ENCODE results near the gene HHIPL1. TPM values are rescaled to one million over a fixed set of nuclear protein-coding genes. Genes with fewer than 3 reads are reported as not detected.
"Not testable (repeated sequence)": the region's sequence is repeated elsewhere in the genome, so short reads cannot be mapped to it uniquely, and the experiment has no call there.

Gene HHIPL1
- total RNA-seq, 1 donor from 2014 or later, result 11.9 TPM

DNA sequence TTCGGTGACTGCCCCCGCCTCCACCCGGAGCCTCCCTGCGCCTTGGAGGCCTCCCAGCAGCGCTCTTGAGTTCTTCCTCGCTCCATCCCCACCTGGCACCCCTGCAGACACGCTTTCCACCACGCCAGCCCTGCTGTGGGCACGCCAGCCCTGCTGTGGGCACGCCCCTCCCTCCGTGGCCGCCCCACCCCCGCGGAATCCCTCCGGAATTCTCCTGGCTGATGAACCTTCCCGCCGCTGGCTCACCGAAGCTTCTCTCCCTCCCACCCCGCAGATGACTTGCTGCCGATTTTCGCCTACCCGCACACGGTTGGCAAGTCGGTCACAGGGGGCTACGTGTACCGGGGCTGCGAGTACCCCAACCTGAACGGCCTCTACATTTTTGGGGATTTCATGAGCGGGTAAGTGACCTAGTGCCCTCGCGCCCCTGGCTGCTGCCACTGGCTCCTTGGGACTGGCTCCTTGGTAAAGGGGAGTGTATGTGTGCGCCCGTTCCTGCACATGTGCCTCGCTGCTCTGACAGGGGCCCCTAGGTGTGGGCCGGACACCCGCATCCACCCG is 15.2 kb downstream of the HHIPL1 start:
- Histone ChIP-seq H3K9me3 (no peaks in the 10 kb centered on the region), H3K27me3 (no peaks in the 10 kb centered on the region), H3K27ac (no peak overlapping the region), H3K4me3 (no peak overlapping the region), H3K4me1 (no peaks in the 10 kb centered on the region), H3K36me3 (no peaks in the 10 kb centered on the region)
- TF ChIP-seq, protein P1, sequence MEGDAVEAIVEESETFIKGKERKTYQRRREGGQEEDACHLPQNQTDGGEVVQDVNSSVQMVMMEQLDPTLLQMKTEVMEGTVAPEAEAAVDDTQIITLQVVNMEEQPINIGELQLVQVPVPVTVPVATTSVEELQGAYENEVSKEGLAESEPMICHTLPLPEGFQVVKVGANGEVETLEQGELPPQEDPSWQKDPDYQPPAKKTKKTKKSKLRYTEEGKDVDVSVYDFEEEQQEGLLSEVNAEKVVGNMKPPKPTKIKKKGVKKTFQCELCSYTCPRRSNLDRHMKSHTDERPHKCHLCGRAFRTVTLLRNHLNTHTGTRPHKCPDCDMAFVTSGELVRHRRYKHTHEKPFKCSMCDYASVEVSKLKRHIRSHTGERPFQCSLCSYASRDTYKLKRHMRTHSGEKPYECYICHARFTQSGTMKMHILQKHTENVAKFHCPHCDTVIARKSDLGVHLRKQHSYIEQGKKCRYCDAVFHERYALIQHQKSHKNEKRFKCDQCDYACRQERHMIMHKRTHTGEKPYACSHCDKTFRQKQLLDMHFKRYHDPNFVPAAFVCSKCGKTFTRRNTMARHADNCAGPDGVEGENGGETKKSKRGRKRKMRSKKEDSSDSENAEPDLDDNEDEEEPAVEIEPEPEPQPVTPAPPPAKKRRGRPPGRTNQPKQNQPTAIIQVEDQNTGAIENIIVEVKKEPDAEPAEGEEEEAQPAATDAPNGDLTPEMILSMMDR (IDR thresholded peaks at IDR 0.05), result no peak
- DNase-seq (ENCODE audit: low spot score in 2 of 2), result no peak
- intact Hi-C loops (cut with DNase I), result no loop called here

DNA sequence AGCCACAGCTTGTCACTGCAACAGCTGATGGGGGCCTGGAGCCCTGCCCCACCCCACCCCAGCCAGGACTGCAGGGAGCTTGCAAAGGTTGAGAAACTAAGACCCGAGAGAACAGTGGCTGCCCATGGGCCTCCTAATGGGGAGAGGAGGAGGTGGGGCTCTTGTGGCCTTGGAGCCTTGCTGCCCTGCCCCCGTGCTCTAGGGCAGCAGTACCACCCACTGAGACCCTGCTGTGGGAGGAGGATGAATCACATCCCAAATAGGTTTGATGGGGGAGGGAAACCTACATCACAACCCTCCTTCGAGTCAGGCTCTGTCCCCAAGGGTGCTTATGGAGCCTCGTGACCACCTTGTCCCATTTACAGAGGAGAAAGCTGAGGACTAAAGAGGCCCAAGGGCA is 15.9 kb downstream of the HHIPL1 start:
- no peaks in the 10 kb centered on the region for H3K27me3 ChIP-seq
- intact Hi-C loops (cut with DNase I), result no loop called here
- H3K27ac ChIP-seq, result no peak overlapping the region
- H3K36me3 ChIP-seq, result no peaks in the 10 kb centered on the region
- no peak for DNase-seq (ENCODE audit: low spot score in 2 of 2)
- no peak overlapping the region for H3K4me3 ChIP-seq
- no peaks in the 10 kb centered on the region for H3K9me3 ChIP-seq
- H3K4me1 ChIP-seq, result no peaks in the 10 kb centered on the region
- TF ChIP-seq, protein P1 (IDR thresholded peaks at IDR 0.05), result no peak

DNA sequence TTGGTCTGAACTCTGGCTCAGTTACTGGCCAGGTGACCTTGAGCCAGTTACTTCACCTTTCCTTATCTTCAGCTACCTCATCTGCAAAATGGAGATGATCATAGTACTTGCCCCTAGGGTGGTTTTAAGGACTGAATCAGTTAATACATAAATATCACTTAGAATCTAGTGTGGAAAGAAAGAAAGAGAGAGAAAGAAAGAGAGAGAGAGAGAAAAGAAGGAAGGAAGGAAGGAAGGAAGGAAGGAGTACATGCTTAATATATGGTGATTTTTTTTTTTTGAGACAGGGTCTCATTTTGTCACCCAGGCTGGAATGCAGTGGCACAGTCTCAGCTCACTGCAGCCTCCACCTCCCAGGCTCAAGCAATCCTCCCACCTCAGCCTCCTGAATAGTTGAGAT is 16.3 kb downstream of the HHIPL1 start:
- H3K27me3 ChIP-seq; H3K27ac ChIP-seq; H3K36me3 ChIP-seq; H3K9me3 ChIP-seq; H3K4me1 ChIP-seq; H3K4me3 ChIP-seq; DNase-seq (ENCODE audit: low spot score in 2 of 2); intact Hi-C loops (cut with DNase I): not testable (repeated sequence)

DNA sequence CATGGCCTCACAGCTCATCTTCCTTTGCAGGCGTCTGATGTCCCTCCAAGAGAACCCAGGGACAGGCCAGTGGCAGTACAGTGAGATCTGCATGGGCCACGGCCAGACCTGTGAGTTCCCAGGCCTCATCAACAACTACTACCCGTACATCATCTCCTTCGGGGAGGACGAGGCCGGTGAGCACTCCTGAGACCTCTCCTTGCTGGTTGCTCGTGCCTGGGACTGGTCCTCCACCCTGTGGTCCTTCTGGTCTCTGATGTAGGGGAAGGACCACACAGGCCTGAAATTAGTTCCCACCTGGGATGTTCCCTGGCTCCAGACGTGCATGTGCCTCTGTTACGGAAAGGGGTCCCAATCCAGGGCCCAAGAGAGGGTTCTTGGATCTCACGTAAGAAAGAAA is 17.9 kb downstream of the HHIPL1 start:
- TF ChIP-seq, protein P1 (IDR thresholded peaks at IDR 0.05), result no peak

DNA sequence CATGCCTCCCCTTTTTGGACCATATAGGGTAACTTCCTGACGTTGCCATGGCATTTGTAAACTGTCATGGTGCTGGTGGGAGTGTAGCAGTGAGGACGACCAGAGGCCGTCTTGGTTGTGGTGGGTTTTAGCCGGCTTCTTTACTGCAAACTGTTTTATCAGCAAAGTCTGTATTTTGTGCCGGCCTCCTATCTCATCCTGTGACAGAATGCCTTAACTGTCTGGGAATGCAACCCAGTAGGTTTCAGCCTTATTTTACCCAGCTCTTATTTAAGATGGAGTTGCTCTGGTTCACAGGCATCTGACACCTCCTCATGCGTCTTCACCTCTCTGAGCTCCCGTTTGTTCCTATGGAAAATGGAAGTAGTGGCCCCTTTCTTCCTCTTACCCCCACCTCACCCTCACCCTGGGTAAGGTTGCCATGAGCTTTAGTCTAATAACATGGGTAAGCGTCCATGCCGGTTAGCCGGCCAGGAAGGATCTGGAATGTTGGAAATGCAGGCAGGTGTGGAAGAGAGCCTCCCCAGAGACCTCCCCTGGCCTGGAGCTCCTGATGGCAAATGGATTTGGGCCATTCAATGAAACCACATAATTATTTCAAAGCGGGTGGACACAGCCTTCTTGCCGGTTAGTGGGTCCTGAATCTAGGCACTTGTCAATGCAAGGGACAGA is 18.6 kb downstream of the HHIPL1 start:
- H3K4me3 ChIP-seq, result no peak overlapping the region
- H3K27me3 ChIP-seq, result no peaks in the 10 kb centered on the region
- no peaks in the 10 kb centered on the region for H3K4me1 ChIP-seq
- TF ChIP-seq, protein P1 (IDR thresholded peaks at IDR 0.05), result no peak
- H3K9me3 ChIP-seq, result no peaks in the 10 kb centered on the region
- intact Hi-C loops (cut with DNase I), result no loop called here
- no peak overlapping the region for H3K27ac ChIP-seq
- no peaks in the 10 kb centered on the region for H3K36me3 ChIP-seq
- DNase-seq (ENCODE audit: low spot score in 2 of 2), result no peak

More for the DNA sequence above, 17.9 kb downstream of the HHIPL1 start:
- H3K27me3 ChIP-seq, result no peaks in the 10 kb centered on the region
- H3K27ac ChIP-seq, result no peak overlapping the region
- no peak overlapping the region for H3K4me3 ChIP-seq
- no peaks in the 10 kb centered on the region for H3K36me3 ChIP-seq
- no peaks in the 10 kb centered on the region for H3K4me1 ChIP-seq
- H3K9me3 ChIP-seq, result no peaks in the 10 kb centered on the region
- intact Hi-C loops (cut with DNase I), result no loop called here
- DNase-seq (ENCODE audit: low spot score in 2 of 2), result no peak

DNA sequence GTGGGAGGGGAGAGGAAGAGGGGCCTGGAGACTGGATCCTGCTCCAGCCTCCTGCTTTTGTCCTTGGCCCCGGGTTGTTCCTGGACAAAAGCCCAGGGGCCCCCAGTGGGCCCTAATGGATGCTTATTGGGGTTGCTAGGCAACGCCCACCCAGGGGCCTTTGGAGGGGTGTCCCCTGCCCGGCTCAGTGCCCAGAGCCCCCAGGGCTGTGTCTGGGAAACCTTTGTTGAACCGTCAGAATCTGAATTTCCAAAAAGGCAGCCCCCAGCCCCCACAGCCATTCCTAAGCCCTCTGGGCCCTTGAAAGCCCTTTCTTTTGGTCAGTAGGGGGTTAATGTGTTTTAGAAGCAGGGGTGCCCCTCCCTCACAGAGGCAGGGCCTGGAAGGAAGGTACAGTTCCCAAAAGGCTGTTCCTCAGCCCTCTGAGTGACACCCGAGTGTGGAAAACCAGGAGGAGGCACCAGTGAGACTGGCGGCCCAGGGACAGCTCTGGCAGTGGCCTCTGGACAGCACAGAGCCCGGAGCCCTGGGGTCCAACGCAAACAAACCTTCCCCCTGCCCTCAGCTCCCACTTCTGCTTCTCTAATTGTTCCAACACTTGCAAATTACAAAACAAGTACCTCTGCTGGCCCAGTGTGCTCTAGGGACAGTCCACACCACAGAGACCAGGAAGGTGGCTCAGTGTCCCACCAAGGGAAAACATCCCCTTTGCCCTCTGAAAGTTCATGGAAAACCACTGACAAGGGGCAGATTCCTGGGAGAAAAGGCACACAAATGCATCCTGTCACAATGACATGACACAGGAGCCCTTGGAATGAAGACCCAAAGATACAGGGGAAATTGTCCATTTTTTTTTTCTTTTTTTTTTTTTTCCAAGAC is 19.4 kb downstream of the HHIPL1 start:
- H3K36me3 ChIP-seq, result no peaks in the 10 kb centered on the region

More for the DNA sequence above, 19.4 kb downstream of the HHIPL1 start:
- TF ChIP-seq, protein P1 (IDR thresholded peaks at IDR 0.05), result no peak
- Histone ChIP-seq H3K27ac (no peak overlapping the region), H3K4me1 (no peaks in the 10 kb centered on the region), H3K27me3 (no peaks in the 10 kb centered on the region), H3K9me3 (no peaks in the 10 kb centered on the region), H3K4me3 (no peak overlapping the region)
- intact Hi-C loops (cut with DNase I), result no loop called here
- DNase-seq (ENCODE audit: low spot score in 2 of 2), result no peak

All from ascending aorta (tissue), 2 donors.